GM18870 (cell line): ENCODE measurements around the gene INAVA.
"Not testable (repeated sequence)": the region's sequence is repeated elsewhere in the genome, so short reads cannot be mapped to it uniquely, and the experiment has no call there.

Experiments used
- ATAC-seq: cut with Tn5 transposase; IDR thresholded peaks from one replicate; pipeline ENCODE4 v1.9.1; 2021; ENCODE audit warnings: moderate library complexity; ENCODE audit not compliant: unreplicated experiment

The INAVA gene

DNA sequence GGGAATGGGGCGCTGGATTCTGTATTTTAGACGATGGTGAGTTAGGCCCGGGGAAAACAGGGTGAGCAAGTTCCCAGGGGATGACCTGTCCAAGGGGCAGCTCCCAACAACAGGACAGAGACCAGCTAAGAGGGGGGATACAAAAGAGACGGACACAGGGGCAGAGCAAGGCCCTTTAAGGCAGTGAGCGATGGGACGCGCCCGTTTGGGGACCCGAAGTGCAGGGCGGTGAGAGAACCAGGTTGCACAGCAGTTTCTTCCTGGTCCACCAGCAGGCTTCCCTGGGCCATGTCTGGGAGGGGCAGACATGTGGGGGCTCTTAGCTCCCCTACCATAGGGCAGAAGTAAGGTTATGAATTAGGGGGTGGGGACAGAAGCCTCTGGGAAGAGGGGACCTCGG, 22.0 kb downstream of the INAVA start:
- ATAC-seq, result no peak

DNA sequence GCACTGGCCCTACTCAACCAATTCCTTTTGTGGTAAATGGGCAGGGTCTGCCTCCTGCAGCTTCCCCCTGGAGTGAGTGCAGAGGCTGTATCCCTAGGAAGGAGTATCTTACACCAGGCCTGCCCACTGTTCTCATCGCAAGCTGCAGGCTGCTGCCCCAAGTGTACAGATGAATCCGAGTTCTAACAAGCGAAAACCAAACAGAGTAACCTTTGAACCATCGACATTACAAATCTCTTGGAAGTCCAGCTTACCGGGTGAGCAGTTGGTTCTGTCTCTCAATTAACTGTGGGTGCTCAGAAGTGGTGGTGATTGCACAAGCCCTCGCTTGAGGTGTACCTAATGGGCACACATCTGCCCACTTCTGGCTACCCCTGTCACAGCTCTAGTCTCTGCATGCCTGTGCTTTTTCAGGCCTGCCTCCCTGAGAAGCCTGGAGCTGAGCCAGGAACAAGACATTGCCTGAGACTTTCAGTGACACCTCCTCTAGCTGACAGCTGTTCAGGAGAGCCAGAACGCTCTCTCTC, 22.7 kb downstream of the INAVA start:
- no peak for ATAC-seq

DNA sequence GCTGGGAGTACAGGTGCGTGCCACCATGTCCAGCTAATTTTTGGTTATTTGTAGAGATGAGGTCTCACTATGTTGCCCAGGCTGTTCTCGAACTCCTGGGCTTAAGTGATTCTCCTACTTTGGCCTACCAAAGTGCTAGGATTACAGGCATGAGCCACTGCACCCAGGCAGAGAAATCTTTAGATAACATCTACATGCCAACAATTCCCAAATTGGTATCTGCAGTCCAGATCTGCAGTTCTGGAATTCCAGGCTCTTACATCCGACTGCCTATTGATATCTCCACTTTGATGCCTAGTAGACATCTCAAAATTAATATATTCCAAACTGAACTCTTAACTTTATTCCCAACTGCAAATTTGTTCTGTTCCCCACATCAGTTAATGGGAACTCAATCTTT, 23.3 kb downstream of the INAVA start:
- ATAC-seq, result no peak

DNA sequence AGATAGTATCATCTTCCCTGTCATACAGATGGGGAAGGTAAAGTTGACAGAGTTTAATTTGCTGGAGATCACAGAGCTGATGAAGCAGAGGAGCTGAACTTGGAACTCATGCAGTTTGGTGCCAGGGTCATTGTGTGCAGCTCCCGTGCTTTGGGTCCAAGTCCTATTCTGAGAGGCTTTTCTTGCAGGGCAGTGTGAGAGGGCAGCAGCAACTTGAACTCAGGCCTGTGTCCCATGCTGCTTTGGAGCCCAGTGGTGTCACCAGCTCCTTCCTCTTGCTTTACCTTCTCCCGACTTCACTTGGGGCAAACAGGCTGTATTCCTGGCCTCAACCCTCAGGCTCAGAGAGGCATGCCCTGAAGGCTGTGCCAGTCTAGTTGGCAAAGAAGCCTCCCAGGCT, 24.7 kb downstream of the INAVA start:
- ATAC-seq, result no peak

DNA sequence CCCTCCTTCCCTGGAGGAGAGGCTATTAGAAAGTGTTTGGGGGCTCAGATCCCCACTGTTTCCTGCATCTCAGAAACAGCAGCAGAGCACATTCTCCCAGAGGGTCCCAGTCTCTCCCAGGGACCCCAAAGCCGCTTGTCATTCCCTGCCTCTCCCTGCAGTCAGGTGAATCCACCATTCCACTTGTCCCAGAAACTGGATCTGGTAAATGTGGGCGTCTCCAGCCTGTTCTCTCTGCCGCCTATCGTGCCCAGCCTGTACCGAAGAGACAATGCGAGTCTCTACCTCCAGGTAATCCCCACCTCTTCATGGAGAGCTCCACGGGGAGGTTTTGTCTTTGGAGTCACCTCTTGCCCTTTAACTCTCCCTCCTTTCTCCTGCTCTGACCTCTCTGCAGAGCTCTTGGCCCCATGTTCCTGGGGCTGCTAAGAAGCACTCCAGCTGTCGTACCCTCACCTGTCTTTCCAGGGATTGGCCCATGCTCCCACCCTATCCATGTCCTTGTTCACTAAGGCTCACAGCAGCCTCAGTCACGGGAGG, 26.9 kb downstream of the INAVA start:
- ATAC-seq, result no peak

DNA sequence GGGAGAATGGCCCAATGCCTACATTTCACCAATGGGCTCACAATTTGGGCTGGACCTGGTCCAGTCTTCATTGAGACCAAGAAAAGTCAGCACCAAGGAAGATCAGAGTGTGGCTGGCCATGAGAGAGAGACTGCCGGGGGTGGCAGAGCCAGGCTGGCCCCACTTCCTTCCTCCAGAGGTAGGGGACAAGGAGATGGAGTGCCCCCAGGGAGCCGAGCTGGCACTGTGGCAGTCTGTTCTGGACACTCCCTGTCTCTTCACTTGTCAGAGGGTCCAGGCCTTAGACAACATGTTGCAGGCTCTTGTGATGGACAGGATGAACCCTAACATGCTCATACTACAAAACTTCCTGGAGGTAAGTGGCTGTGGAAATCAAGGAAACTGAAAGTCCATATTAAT, 27.7 kb downstream of the INAVA start:
- no peak for ATAC-seq

DNA sequence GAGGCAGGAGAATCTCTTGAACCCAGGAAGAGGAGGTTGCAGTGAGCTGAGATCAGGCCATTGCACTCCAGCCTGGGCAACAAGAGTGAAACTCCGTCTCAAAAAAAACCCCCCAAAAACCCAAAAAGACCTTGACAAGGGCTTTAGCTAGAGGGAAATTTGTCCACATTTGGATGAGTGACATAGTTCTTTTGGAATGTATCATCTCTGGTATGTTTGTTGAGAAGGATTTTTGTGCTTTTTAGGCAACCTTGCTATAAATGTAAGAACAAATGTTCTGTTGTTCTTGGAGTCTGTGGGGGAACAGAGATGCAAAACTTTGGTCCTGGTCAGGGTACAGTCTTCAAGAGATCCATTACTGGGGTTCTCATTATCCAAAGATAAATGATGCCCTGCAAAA, 28.9 kb downstream of the INAVA start:
- no peak for ATAC-seq

DNA sequence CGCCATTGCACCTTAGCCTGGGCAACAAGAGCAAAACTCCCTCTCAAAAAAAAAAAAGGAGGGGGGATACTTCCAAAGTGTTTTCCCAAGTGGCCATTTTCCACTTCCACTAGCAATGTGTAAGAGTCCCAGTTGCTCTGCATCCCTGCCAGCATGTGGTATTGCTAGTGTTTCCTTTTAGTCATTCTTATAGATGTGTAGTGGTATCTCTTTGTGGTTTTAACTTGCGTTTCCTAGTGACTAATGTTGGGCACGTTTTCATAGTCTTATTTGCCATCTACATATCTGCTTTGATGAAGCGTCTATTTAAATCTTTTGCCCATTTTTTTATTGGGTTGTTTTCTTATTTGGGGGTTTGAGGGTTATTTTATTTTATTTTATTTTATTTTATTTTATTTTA, 31.1 kb downstream of the INAVA start:
- no peak for ATAC-seq

DNA sequence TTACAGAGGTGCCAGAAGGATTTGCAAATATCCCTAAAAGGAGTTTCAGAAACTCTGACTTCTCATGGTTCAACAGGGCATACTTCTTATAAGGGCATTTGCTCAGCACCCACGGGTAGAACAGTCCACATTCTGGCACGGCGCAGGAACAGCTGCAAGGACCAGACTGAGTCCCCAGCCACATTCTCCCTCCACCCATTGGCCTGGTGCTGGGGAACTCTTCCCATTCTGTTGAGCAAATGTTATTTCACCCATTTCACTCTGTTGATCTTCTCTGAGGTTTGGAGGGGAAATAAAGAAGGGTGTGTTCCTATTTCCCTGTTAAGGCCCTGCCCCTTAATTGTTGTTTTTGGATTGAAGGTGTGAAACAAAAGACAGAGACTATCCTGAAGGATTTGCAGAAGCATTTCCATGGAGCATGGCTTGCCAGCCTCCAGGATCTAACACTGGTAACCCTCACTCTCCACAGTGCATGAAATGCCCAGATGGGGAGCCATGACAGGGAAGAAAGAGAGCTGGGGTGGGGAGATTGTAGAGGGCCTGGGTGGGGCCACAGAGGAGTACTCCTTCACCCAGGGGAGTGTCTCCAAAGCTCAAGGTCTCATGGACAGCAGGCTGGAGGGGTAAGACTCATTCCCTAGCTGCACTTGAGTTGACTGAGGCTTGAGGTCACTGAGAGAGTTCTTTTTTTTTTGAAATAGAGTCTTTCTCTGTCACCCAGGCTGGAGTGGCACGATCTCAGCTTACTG, 35.0 kb downstream of the INAVA start:
- no peak for ATAC-seq

DNA sequence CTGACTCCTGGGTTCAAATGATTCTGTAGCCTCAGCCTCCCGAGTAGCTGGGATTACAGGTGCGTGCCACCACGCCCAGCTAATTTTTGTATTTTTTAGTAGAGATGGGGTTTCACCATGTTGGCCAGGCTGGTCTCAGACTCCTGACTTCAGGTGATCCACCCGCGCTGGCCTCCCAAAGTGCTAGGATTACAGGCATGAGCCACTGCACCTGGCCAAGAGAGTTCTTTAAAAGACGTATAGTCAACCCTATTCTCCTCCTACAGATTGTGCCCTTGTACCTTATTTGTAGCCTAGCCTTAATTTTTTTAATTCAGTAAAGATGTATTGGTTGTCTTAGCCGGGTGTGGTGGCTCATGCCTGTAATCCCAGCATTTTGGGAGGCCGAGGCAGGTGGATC, 35.6 kb downstream of the INAVA start:
- not testable (repeated sequence) for ATAC-seq

DNA sequence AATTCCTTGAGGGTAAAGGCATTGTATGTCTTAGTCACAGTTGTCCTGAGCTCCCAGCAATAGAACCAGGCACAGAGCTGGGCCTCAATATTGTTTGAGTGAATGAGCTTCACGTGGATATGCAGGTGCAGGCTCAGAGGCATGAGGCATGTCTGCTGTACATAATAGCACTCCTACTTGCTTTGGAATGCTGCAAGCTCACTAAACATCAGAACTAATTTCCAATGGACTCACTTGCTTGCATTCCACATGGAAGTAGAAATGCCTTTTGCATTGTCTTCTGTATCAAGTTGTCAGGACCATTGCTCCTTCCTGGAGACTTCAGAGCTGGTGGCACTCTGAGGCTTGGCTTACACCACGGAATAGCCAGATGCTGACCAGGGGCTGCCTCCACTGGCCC, 37.1 kb downstream of the INAVA start:
- no peak for ATAC-seq

DNA sequence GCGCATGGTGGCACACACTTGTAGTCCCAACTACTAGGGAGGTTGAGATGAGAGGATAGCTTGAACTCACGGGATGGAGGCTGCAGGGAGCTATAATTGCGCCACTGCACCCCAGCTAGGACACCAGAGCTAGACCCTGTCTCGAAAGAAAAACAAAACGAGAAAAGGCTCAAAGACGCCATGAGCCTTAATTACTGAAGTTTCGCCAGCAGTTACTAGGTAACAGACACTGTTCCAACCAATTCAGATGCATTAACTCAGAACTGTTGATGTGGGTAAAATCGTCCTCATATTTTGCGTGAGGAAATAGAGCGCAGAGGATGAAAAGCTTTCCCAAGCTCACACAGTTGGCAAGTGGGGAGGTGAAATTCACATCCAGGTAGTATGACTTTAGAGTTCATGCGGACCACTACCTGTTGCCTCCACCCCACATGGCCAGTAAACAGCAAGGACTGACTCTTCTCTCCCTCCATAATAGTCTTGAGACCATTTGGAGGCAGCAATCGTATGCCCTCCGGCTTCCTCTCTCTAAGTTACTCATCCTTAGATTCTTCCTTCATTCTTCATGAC, 40.1 kb downstream of the INAVA start:
- no peak for ATAC-seq

DNA sequence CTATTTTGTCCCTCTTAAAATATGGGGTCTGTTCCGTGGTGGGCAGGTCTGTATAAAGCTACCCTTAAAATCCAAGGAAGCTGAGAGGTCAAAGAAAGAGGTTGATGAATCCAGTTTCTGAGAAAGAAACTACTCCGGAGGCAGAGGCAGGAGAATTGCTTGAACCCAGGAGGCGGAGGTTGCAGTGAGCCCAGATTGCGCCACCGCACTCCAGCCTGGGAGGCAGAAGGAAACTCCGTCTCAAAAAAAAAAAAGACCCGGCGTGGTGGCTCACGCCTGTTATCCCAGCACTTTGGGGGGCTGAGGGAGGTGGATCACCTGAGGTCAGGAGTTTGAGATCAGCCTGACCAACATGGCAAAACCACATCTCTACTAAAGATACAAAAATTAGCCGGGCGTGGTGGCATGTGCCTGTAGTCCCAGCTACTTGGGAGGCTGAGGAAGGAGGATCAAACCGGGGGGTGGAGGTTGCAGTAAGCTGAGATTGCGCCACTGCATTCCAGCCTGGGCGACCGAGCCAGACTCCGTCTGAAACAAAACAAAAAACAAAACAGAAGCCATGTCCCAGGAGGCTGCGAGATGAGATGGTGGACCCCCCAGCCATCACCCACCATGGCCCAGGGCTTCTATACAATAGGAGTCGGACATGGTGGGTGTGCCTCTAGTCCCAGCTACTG, 40.7 kb downstream of the INAVA start:
- not testable (repeated sequence) for ATAC-seq

DNA sequence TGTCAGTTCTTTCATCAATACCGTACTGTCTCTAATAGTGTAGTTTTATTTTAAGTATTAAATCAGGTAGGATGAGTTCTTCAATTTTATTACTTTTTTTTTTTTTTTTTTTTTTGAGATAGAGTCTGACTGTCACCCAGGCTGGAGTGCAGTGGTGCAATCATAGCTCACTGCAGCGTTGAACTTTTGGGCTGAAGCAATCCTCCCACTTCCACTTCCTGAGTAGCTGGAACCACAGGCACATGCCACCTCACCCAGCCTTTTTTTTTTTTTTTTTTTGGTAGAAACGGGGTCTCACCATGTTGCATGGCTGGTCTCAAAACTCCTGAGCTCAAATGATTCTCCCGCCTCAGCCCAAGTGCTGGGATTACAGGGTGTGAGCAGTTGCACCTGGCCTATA, 44.3 kb downstream of the INAVA start:
- ATAC-seq, result no peak

DNA sequence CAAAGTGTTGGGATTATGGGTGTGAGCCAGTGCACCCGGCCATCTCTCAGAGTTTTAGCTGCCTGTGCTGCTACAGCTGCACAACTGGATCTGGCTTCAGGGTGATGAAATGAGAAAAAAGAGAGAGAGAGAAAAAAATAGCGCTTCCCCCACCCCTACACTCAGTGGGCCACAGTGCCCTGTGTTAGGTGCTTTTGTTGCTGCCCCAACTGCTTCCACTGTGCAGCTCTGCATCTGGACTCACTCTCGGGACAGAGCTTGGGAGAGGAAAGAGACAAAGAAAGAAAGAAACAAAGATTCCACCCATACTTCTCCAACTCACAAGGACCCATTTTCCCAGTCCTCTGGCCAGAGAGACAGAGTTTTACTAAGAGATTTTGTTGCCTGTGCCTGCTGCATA, 50.4 kb downstream of the INAVA start:
- no peak for ATAC-seq

DNA sequence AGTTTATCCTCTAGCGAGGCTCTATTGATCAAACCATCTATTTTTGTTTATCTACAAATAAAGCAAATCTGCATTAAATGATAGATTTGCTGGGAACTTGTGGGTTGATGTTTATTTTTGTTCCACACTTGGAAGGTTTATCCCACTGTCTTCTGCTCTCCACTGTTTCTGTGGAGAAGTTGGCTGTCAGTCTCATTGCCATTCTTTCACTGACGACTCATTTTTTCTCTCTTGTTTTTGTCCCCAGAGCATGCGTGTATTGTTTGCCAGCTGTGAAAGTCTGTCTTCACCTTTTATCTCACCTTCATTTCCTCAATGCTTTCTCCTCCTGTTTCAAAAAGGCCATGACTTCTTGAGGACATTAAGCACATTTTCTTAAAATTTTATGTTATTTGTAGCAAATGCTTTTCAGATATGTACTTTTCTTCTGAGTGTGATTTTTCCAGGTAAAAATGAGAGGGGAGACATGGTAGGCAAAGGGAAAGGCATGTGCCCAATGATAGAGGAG, 52.4 kb downstream of the INAVA start:
- ATAC-seq, result no peak

DNA sequence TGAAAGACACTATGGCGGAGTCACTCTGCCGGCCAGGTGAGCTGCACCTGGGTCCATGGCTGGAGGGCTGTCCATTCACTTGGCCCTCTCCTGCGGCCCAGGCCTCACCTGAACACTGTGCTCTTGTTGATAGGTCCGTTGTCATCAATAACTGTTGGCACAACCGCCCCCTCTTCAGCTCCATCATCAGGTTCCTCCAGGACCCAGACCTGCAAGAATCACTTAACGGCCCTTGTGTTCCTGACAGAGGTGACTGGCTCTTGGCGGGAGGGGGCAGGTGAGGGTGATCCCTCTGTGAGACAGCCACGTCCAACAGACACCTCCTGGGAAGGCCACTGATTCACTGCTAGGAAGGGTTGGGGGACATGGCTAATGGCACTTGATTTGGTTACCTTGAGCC, 54.9 kb downstream of the INAVA start:
- no peak for ATAC-seq

DNA sequence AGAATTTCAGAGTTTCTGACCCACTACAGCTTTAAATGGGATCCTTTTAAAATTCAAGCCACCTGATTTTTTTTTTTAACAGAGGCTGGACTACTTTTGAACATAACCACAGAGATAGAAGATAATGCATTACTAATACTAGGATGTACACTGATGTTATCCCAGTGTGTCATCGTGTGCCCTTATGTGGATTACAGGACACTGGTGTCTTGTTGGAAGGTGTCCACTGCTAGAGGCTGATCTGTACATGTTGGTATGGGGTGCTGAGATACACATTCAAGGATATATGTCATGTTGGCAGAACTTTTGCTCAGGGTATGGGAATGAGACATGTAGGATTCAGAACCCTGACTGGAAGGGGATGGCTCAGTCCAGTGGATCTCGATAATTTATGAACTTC, 56.3 kb downstream of the INAVA start:
- ATAC-seq, result no peak

DNA sequence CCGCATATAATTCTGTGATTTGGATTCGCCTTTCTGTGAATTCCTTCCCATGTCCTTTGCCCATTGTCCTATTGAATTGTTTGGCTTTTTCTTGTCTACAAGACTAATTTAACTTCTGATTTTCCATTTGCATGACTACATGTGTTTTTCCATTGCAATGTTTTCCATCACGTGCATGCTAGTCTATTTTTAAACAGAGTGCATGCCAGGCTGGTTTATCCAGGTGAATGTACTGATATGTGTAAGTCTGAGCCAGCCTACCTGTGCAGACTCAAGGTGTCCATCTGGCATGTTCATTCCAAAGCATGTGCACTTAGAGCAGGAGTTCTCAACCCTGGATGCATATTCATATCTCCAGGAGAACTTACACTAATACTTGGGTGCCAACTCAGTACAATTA, 59.7 kb downstream of the INAVA start:
- no peak for ATAC-seq

DNA sequence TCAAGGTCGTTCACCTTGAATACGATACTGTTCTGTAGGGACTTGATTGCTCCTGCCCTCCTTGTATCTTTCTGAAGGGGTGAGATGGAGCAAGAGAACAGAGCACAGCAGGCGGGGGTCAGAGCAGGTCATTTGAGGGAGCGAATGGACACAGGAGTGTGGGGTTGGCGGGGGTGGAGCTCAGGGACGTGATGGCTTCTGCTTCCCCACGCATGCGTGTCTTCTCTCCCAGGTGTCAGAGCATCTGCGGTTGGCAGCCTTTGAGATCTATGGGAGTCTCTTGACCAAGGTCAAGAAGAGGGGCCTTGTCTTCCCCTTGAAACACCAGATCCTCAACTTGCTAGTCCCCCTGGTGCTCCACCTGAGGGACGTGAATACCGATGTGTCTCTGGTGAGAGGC, 63.9 kb downstream of the INAVA start:
- ATAC-seq, result no peak

DNA sequence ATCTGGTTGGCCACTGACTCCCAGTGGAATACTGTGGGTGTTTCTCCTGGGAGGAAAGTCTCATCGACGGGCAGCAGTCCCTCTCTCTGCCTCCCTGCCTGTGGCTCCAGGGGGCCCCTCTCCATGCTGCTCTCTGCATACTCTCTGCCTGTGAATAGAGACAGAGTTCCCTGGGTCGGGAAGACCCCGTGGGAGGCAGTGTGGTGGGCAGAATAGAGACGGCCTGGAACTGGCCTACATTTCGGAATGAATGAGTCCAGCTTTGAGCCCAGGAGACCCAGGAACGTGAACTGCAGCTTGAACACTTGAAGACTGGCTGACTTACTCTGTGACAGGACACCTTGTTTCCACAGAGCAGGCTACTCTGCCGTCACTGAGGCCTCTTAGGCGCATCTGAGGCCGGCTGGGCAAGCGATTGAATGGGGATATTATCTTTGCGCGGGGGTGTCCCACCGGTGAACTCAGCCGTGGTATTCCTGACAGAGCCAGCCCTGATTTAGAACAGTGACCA, 64.8 kb downstream of the INAVA start:
- ATAC-seq, result no peak
